Left hindlimb (tissue), 1 donor: ENCODE data around the gene METRNL.
"Not testable (repeated sequence)": the region's sequence is repeated elsewhere in the genome, so short reads cannot be mapped to it uniquely, and the experiment has no call there.

ENCODE experiments used
- DNase-seq: peaks from one replicate; pipeline ENCODE4 v3.0.0-alpha.2; 2018

Gene METRNL

GRCh38 chr17:83053021-83053681 lies 26.3 kb upstream of the METRNL start:
- DNase-seq, result no peak

GRCh38 chr17:83053739-83054451 lies 25.5 kb upstream of the METRNL start:
- no peak for DNase-seq

- DNase-seq, result no peak
These were observed 24.8 kb upstream of the METRNL start for GRCh38 chr17:83054518-83055125.

- not testable (repeated sequence) for DNase-seq
These were observed 24.2 kb upstream of the METRNL start for GRCh38 chr17:83055176-83055575.

GRCh38 chr17:83055911-83056582 lies 23.4 kb upstream of the METRNL start:
- no peak for DNase-seq

- DNase-seq, result no peak
These were observed 22.6 kb upstream of the METRNL start for GRCh38 chr17:83056583-83057396.

- no peak for DNase-seq
These were observed 22.0 kb upstream of the METRNL start for GRCh38 chr17:83057397-83057761.

GRCh38 chr17:83057793-83058265 lies 21.6 kb upstream of the METRNL start:
- DNase-seq, result no peak

GRCh38 chr17:83058266-83058798 lies 21.1 kb upstream of the METRNL start:
- no peak for DNase-seq

GRCh38 chr17:83061586-83061985 lies 17.8 kb upstream of the METRNL start:
- DNase-seq, result no peak

- DNase-seq, result peak; percentile 23
These were observed 17.2 kb upstream of the METRNL start for GRCh38 chr17:83062011-83062817.

- DNase-seq, result peak; percentile 31
These were observed 16.4 kb upstream of the METRNL start for GRCh38 chr17:83062818-83063671.

- peak; percentile 17 for DNase-seq
These were observed 15.2 kb upstream of the METRNL start for GRCh38 chr17:83064021-83064731.

- peak; percentile 23 for DNase-seq
These were observed 14.4 kb upstream of the METRNL start for GRCh38 chr17:83064732-83065659.

- DNase-seq, result peak; percentile 18
These were observed 13.5 kb upstream of the METRNL start for GRCh38 chr17:83065660-83066542.

- DNase-seq, result not testable (repeated sequence)
These were observed 12.9 kb upstream of the METRNL start for GRCh38 chr17:83066543-83066890.

GRCh38 chr17:83067071-83067717 lies 12.2 kb upstream of the METRNL start:
- DNase-seq, result peak; percentile 24
